ENCODE data around the gene VOPP1.

Gene VOPP1

GRCh38 chr7:55438757-55439525 lies 133.4 kb downstream of the VOPP1 start:
- H3K36me3 ChIP-seq (ENCODE audit: insufficient read depth, low read length), result no peaks in the 10 kb centered on the region
- H3K27me3 ChIP-seq (ENCODE audit: insufficient read depth, low read length, poor library complexity, severe bottlenecking), result no peaks in the 10 kb centered on the region
- H2AFZ ChIP-seq (ENCODE audit: low read length), result no peak overlapping the region
- H3K79me2 ChIP-seq (ENCODE audit: insufficient read depth, low read length), result no peaks in the 10 kb centered on the region
- H4K20me1 ChIP-seq (ENCODE audit: insufficient read depth, low read length, poor library complexity, severe bottlenecking), result no peaks in the 10 kb centered on the region
- H3K9me2 ChIP-seq (replicated peaks; ENCODE audit: low read depth, low read length), result no peaks in the 10 kb centered on the region
- H3K4me2 ChIP-seq (ENCODE audit: low read depth, low read length, poor library complexity, severe bottlenecking), result no peak overlapping the region
- H3K4me1 ChIP-seq (ENCODE audit: insufficient read depth, low read length, poor library complexity, severe bottlenecking), result no peaks in the 10 kb centered on the region
- H3K9me3 ChIP-seq (ENCODE audit: insufficient read depth, low read depth, low read length), result no peaks in the 10 kb centered on the region
- TF ChIP-seq EZH2phosphoT487 (IDR thresholded peaks at IDR 0.05; ENCODE audit: borderline replicate concordance), result no peak
- TF ChIP-seq, protein P1, sequence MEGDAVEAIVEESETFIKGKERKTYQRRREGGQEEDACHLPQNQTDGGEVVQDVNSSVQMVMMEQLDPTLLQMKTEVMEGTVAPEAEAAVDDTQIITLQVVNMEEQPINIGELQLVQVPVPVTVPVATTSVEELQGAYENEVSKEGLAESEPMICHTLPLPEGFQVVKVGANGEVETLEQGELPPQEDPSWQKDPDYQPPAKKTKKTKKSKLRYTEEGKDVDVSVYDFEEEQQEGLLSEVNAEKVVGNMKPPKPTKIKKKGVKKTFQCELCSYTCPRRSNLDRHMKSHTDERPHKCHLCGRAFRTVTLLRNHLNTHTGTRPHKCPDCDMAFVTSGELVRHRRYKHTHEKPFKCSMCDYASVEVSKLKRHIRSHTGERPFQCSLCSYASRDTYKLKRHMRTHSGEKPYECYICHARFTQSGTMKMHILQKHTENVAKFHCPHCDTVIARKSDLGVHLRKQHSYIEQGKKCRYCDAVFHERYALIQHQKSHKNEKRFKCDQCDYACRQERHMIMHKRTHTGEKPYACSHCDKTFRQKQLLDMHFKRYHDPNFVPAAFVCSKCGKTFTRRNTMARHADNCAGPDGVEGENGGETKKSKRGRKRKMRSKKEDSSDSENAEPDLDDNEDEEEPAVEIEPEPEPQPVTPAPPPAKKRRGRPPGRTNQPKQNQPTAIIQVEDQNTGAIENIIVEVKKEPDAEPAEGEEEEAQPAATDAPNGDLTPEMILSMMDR (conservative IDR thresholded peaks at IDR 0.05; ENCODE audit: low read length), result no peak
- H3F3A ChIP-seq (ENCODE audit: low read depth), result no peaks in the 10 kb centered on the region
- no peak overlapping the region for H3K9ac ChIP-seq (ENCODE audit: low read depth, low read length, poor library complexity, severe bottlenecking)
- no peak overlapping the region for H3K4me3 ChIP-seq (ENCODE audit: low read length, poor library complexity, severe bottlenecking)

- Histone ChIP-seq H3K27me3 (ENCODE audit: insufficient read depth, low read length, poor library complexity, severe bottlenecking) (no peaks in the 10 kb centered on the region), H3K9me2 (replicated peaks; ENCODE audit: low read depth, low read length) (no peaks in the 10 kb centered on the region), H3K9ac (ENCODE audit: low read depth, low read length, poor library complexity, severe bottlenecking) (no peak overlapping the region), H4K20me1 (ENCODE audit: insufficient read depth, low read length, poor library complexity, severe bottlenecking) (no peaks in the 10 kb centered on the region), H3K79me2 (ENCODE audit: insufficient read depth, low read length) (no peaks in the 10 kb centered on the region), H3K4me2 (ENCODE audit: low read depth, low read length, poor library complexity, severe bottlenecking) (no peak overlapping the region), H3F3A (ENCODE audit: low read depth) (no peaks in the 10 kb centered on the region), H3K4me1 (ENCODE audit: insufficient read depth, low read length, poor library complexity, severe bottlenecking) (no peaks in the 10 kb centered on the region), H3K4me3 (ENCODE audit: low read length, poor library complexity, severe bottlenecking) (no peak overlapping the region), H3K9me3 (ENCODE audit: insufficient read depth, low read depth, low read length) (no peaks in the 10 kb centered on the region), H2AFZ (ENCODE audit: low read length) (no peak overlapping the region), H3K36me3 (ENCODE audit: insufficient read depth, low read length) (no peaks in the 10 kb centered on the region)
- TF ChIP-seq EZH2phosphoT487 (IDR thresholded peaks at IDR 0.05; ENCODE audit: borderline replicate concordance), result no peak
- TF ChIP-seq, protein P1 (conservative IDR thresholded peaks at IDR 0.05; ENCODE audit: low read length), result no peak
These were observed 134.1 kb downstream of the VOPP1 start for GRCh38 chr7:55438085-55438756.

- H3K4me2 ChIP-seq (ENCODE audit: low read depth, low read length, poor library complexity, severe bottlenecking), result no peak overlapping the region
- no peaks in the 10 kb centered on the region for H3K9me2 ChIP-seq (replicated peaks; ENCODE audit: low read depth, low read length)
- H3K4me3 ChIP-seq (ENCODE audit: low read length, poor library complexity, severe bottlenecking), result no peak overlapping the region
- TF ChIP-seq EZH2phosphoT487 (IDR thresholded peaks at IDR 0.05; ENCODE audit: borderline replicate concordance), result no peak
- TF ChIP-seq, protein P1 (conservative IDR thresholded peaks at IDR 0.05; ENCODE audit: low read length), result no peak
- H3F3A ChIP-seq (ENCODE audit: low read depth), result no peaks in the 10 kb centered on the region
- H4K20me1 ChIP-seq (ENCODE audit: insufficient read depth, low read length, poor library complexity, severe bottlenecking), result no peaks in the 10 kb centered on the region
- H3K79me2 ChIP-seq (ENCODE audit: insufficient read depth, low read length), result no peaks in the 10 kb centered on the region
- no peak overlapping the region for H2AFZ ChIP-seq (ENCODE audit: low read length)
- no peaks in the 10 kb centered on the region for H3K9me3 ChIP-seq (ENCODE audit: insufficient read depth, low read depth, low read length)
- no peaks in the 10 kb centered on the region for H3K27me3 ChIP-seq (ENCODE audit: insufficient read depth, low read length, poor library complexity, severe bottlenecking)
- no peaks in the 10 kb centered on the region for H3K4me1 ChIP-seq (ENCODE audit: insufficient read depth, low read length, poor library complexity, severe bottlenecking)
- H3K9ac ChIP-seq (ENCODE audit: low read depth, low read length, poor library complexity, severe bottlenecking), result no peak overlapping the region
- no peaks in the 10 kb centered on the region for H3K36me3 ChIP-seq (ENCODE audit: insufficient read depth, low read length)
These were observed 134.9 kb downstream of the VOPP1 start for GRCh38 chr7:55437375-55437774.
